PC-3 (cell line): ENCODE results near the gene SMYD3.

Experiments used
- CTCF ChIP-seq: fragments of 300-600 bp; sonication (generic); conservative IDR thresholded peaks from 2 replicates; pipeline ENCODE4 v1.5.1; 2017; ENCODE audit warnings: antibody characterized with exemption, low read depth, mild to moderate bottlenecking, low read length
- EZH2 ChIP-seq: fragments of 300-600 bp; sonication (generic); IDR thresholded peaks from one replicate; pipeline ENCODE4 v1.6.1; 2017; ENCODE audit warnings: antibody characterized with exemption, mild to moderate bottlenecking, low read length; ENCODE audit not compliant: unreplicated experiment
- EZH2phosphoT487 ChIP-seq: fragments of 300-600 bp; sonication (generic); IDR thresholded peaks from 2 replicates; pipeline ENCODE4 v1.6.1; 2018; ENCODE audit warnings: mild to moderate bottlenecking, antibody characterized with exemption, low read length, borderline replicate concordance

- TF ChIP-seq CTCF (no peak), EZH2 (no peak), EZH2phosphoT487 (no peak)
Observed at GRCh38 chr1:246048693-246049092, 458.4 kb downstream of the SMYD3 start.
